Smooth muscle cell (in vitro differentiated cells): ENCODE results near the gene PRKG1. TPM values are rescaled to one million over a fixed set of nuclear protein-coding genes. Genes with fewer than 3 reads are reported as not detected.

Experiments used
- DNase-seq: peaks from one replicate; lab custom pipeline; 2025; ENCODE audit not compliant: unreplicated experiment; lab: John Stamatoyannopoulos, UW
- H2AFZ ChIP-seq: fragments of 200-600 bp; sonication (generic); 2 replicates; pipeline ENCODE4 v1.6.0; 2016; ENCODE audit warnings: antibody characterized with exemption, low read depth, mild to moderate bottlenecking
- H3F3A ChIP-seq: fragments of 200-600 bp; sonication (generic); 2 replicates; pipeline ENCODE4 v1.6.0; 2017; ENCODE audit warnings: antibody characterized with exemption, low read depth
- H3K27ac ChIP-seq: fragments of 200-600 bp; sonication (generic); 2 replicates; pipeline ENCODE4 v1.5.1; 2016; ENCODE audit warnings: low read depth, mild to moderate bottlenecking
- H3K27me3 ChIP-seq: fragments of 200-600 bp; sonication (generic); 2 replicates; pipeline ENCODE4 v1.6.1; 2016; ENCODE audit warnings: low read depth, mild to moderate bottlenecking
- H3K36me3 ChIP-seq: fragments of 200-600 bp; sonication (generic); 2 replicates; pipeline ENCODE4 v1.5.1; 2016; ENCODE audit warnings: low read depth
- H3K4me1 ChIP-seq: fragments of 200-600 bp; sonication (generic); 2 replicates; pipeline ENCODE4 v1.5.1; 2016; ENCODE audit warnings: low read depth
- H3K4me2 ChIP-seq: fragments of 200-600 bp; sonication (generic); 2 replicates; pipeline ENCODE4 v1.6.0; 2016; ENCODE audit warnings: mild to moderate bottlenecking
- H3K4me3 ChIP-seq: fragments of 200-600 bp; sonication (generic); 2 replicates; pipeline ENCODE4 v1.5.1; 2016; ENCODE audit warnings: mild to moderate bottlenecking
- H3K79me2 ChIP-seq: fragments of 200-600 bp; sonication (generic); 2 replicates; pipeline ENCODE4 v1.6.0; 2016; ENCODE audit warnings: low read depth, mild to moderate bottlenecking
- H3K9ac ChIP-seq: fragments of 200-600 bp; sonication (generic); 2 replicates; pipeline ENCODE4 v1.6.0; 2016; ENCODE audit warnings: low read depth
- H3K9me3 ChIP-seq: fragments of 200-600 bp; sonication (generic); replicated peaks from 2 replicates; pipeline ENCODE4 v1.5.1; 2016; ENCODE audit warnings: low read depth
- H4K20me1 ChIP-seq: fragments of 200-600 bp; sonication (generic); 2 replicates; pipeline ENCODE4 v1.6.0; 2016; ENCODE audit warnings: low read depth
- WGBS: methylation state at CpG from one replicate; pipeline ENCODE4 v1.1.7; 2016; ENCODE audit warnings: low lambda C conversion rate; 5-methylcytosine and 5-hydroxymethylcytosine counted together
- polyA plus RNA-seq: library from polyadenylated mRNA; unstranded; fragments of >200 nt; fragmentation: Nextera tagmentation; extraction: Ambion mirVana; gene quantifications from 2 replicates; pipeline ENCODE4 v1.2.1, GENCODE V29; 2016
- total RNA-seq: library from RNA; depleted of rRNA; stranded (reverse); fragments of >200 nt; gene quantifications from 2 replicates; pipeline ENCODE4 v1.2.3, GENCODE V29; 2014
- TF ChIP-seq, protein P1 (sequence below): fragments of 200-600 bp; sonication (generic); IDR thresholded peaks from 2 replicates; pipeline ENCODE4 v1.5.1; 2017; ENCODE audit warnings: borderline replicate concordance, mild to moderate bottlenecking, antibody characterized with exemption; ENCODE audit not compliant: insufficient read depth, poor library complexity, severe bottlenecking

The PRKG1 gene
- total and polyA plus RNA-seq, 2 experiments from 2014 or later = 7.2 to 13.4 TPM

DNA sequence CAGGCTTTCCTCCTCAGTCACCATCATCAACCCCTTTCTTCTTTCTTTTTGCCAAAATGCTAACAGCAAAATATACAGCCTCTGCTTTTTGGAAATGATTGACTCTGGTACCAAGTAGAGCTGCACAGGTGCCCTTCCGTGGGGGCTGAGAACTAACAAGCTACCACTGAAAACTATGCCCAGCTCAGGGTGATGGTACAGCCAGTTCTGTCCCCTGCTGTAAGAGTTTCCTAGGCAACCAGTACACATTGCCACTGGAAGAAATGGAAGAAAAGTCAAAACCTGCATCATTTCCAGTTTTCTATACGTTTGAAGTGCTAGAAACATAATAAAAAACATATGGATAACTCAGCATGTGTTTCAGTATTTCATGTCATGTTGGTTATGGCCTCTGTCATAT lies 297.5 kb downstream of the PRKG1 start:
- WGBS = 80% methylated on average over 2 of the region's 2 CpGs
- Histone ChIP-seq H2AFZ (no peak overlapping the region), H4K20me1 (peaks cover 4% of the 10 kb centered on the region), H3K4me2 (no peak overlapping the region), H3F3A (no peaks in the 10 kb centered on the region), H3K36me3 (no peaks in the 10 kb centered on the region), H3K27ac (no peak overlapping the region), H3K27me3 (no peaks in the 10 kb centered on the region), H3K4me3 (no peak overlapping the region), H3K79me2 (no peaks in the 10 kb centered on the region), H3K9me3 (no peaks in the 10 kb centered on the region), H3K4me1 (peaks cover 3% of the 10 kb centered on the region), H3K9ac (no peak overlapping the region)
- no peak for DNase-seq
- TF ChIP-seq, protein P1, sequence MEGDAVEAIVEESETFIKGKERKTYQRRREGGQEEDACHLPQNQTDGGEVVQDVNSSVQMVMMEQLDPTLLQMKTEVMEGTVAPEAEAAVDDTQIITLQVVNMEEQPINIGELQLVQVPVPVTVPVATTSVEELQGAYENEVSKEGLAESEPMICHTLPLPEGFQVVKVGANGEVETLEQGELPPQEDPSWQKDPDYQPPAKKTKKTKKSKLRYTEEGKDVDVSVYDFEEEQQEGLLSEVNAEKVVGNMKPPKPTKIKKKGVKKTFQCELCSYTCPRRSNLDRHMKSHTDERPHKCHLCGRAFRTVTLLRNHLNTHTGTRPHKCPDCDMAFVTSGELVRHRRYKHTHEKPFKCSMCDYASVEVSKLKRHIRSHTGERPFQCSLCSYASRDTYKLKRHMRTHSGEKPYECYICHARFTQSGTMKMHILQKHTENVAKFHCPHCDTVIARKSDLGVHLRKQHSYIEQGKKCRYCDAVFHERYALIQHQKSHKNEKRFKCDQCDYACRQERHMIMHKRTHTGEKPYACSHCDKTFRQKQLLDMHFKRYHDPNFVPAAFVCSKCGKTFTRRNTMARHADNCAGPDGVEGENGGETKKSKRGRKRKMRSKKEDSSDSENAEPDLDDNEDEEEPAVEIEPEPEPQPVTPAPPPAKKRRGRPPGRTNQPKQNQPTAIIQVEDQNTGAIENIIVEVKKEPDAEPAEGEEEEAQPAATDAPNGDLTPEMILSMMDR = no peak

DNA sequence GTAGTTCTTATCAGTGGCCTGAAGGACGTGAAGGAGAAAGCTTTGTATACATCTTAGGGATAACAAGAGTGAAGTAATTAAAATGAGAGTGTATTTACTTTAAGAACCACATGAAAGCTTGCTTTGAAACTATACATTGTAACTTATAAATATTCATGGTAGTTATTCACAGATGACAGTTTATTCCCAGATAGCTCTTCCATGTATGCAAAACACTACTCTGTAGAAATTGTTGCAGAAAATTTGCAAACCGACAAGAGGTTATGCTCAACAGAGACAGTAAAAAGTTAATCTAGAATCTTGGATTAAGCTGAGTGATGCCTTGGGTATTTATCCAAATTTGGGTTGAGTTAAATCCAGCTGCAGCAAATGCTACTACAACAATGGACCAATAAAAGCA lies 301.5 kb downstream of the PRKG1 start:
- no peak overlapping the region for H3K4me2 ChIP-seq
- WGBS = 63% methylated on average over 2 of the region's 2 CpGs

DNA sequence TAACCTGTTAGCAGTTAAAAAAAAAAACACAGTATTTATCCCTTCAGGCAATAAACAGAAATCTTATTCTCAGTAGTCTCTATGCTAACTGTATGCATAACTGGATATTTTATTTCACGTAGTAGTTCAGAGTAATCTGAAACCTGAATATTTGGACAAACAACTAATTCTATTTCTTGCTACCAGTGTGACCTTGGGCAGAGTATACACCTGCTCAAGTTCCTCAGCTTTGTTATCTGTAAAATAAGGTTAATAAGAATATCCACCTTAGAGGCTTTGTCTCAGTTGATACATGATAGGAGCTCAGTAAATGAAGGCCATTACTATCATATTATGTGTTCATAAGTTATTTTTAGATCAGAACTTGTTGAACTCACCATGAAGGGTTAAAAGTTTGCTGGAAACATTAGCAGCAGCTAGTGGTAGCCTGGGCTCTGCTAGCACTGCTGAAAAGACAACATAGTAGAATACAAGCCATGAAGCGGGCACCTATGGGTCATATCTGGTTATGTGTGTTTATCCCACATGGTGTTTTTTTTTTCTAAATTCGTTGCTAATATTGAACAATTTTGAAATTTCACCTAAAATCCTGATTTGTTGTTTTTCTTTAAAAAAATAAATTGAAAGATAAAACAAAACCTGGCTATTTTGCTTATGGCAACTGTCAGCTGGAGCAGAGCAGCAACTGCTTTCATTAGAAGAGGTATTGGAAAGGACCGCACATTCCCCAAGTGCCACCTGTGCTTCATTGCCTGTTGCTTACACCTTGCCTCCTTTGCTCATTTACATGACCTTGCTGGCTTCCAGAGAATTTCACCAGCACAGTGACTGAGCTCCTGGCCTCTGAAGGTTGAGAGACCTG lies 303.0 kb downstream of the PRKG1 start:
- WGBS = 82% methylated on average over 4 of the region's 4 CpGs
- Histone ChIP-seq H3K4me2 (no peak overlapping the region), H3K9me3 (no peaks in the 10 kb centered on the region), H2AFZ (no peak overlapping the region), H3K36me3 (no peaks in the 10 kb centered on the region), H4K20me1 (no peaks in the 10 kb centered on the region), H3K9ac (no peak overlapping the region), H3K27ac (no peak overlapping the region), H3F3A (no peaks in the 10 kb centered on the region), H3K27me3 (no peaks in the 10 kb centered on the region), H3K4me3 (no peak overlapping the region), H3K79me2 (no peaks in the 10 kb centered on the region), H3K4me1 (peaks cover 12% of the 10 kb centered on the region)
- TF ChIP-seq, protein P1 = no peak
- no peak for DNase-seq

More for the DNA sequence above, 301.5 kb downstream of the PRKG1 start:
- Histone ChIP-seq H4K20me1 (no peaks in the 10 kb centered on the region), H2AFZ (no peak overlapping the region), H3K9me3 (no peaks in the 10 kb centered on the region), H3K27me3 (no peaks in the 10 kb centered on the region), H3K79me2 (no peaks in the 10 kb centered on the region), H3K36me3 (no peaks in the 10 kb centered on the region), H3K4me3 (no peak overlapping the region), H3F3A (no peaks in the 10 kb centered on the region), H3K4me1 (peaks cover 12% of the 10 kb centered on the region), H3K27ac (no peak overlapping the region), H3K9ac (no peak overlapping the region)
- TF ChIP-seq, protein P1 = no peak
- DNase-seq = no peak
